K562 (cell line): ENCODE measurements around the gene FBXW2. TPM values are rescaled to one million over a fixed set of nuclear protein-coding genes. Genes with fewer than 3 reads are reported as not detected.

Experiments
- ATAC-seq: fragments of 200-7000 bp; cut with Tn5 transposase; 3 replicates; pipeline ENCODE4 v1.9.1; 2020; ENCODE audit warnings: moderate library complexity
- BruUV-seq: library from RNA; stranded (reverse); fragments of 400-500 nt; replicated peaks from 2 replicates; lab custom pipeline; 2021; lab: Mats Ljungman, UMichigan
- CTCF ChIA-PET: fragments of 300-600 bp; formaldehyde crosslinking; extraction: SDS; loops from one replicate; lab custom pipeline; 2021; ENCODE audit warnings: low intra/inter-chr PET ratio; lab: Yijun Ruan, JAX
- POLR2A ChIA-PET: fragments of 300-600, 350-650 bp; sonication (Branson Sonifier 250); formaldehyde crosslinking; extraction: SDS; loops from one replicate; lab custom pipeline; 2021; ENCODE audit warnings: antibody characterized with exemption, inconsistent platforms; lab: Yijun Ruan, JAX
- DNase-seq, 4 experiments: peaks; one replicate each; pipeline versions ENCODE4 v3.0.0 to v3.0.0-alpha.2; 2011 to 2018; ENCODE audit warnings: low spot score in 3 of 4, mixed read lengths in 3 of 4; ENCODE audit errors: extremely low read depth in 1 of 4
- FAIRE-seq: peaks from 2 replicates; lab custom pipeline; 2011; peaks lifted over from hg19 to GRCh38; lab: Jason Lieb, UNC
- H2AFZ ChIP-seq: 2 replicates; pipeline ENCODE4 v1.6.0; 2011; ENCODE audit warnings: low read depth, low read length, control low read depth, inconsistent platforms
- H3K27ac ChIP-seq: fragments of 200-600 bp; 3 replicates; pipeline ENCODE4 v1.8.0; 2011; ENCODE audit warnings: low read depth, mild to moderate bottlenecking, control low read depth, inconsistent platforms, low read length, moderate library complexity, mixed read lengths; ENCODE audit errors: extremely low read depth
- H3K27me3 ChIP-seq, 2 experiments: fragments of 300-600 bp in 1 of 2; 2 replicates in 1 of 2; 3 replicates in 1 of 2; pipeline versions ENCODE4 v1.6.0 to v1.8.0; 2011; ENCODE audit warnings: inconsistent platforms in 2 of 2, low read length in 2 of 2, mild to moderate bottlenecking in 1 of 2, mixed read lengths in 1 of 2, moderate library complexity in 1 of 2; ENCODE audit not compliant: control insufficient read depth in 2 of 2, insufficient read depth in 2 of 2
- H3K36me3 ChIP-seq: fragments of 300-600 bp; 3 replicates; pipeline ENCODE4 v1.8.0; 2011; ENCODE audit warnings: mild to moderate bottlenecking, low read length, inconsistent platforms; ENCODE audit not compliant: control insufficient read depth, insufficient read depth
- H3K4me1 ChIP-seq, 2 experiments: fragments of 200-600 bp in 1 of 2; replicated peaks in 1 of 2; 2 replicates in 1 of 2; 3 replicates in 1 of 2; pipeline versions ENCODE4 v1.5.1 to v1.8.0; 2011; ENCODE audit warnings: inconsistent platforms in 2 of 2, low read length in 2 of 2, mild to moderate bottlenecking in 1 of 2, mixed read lengths in 1 of 2, moderate library complexity in 1 of 2; ENCODE audit not compliant: control insufficient read depth in 2 of 2, insufficient read depth in 2 of 2
- H3K4me2 ChIP-seq: 2 replicates; pipeline ENCODE4 v1.6.1; 2011; ENCODE audit warnings: low read length, control low read depth, inconsistent platforms, mixed read lengths; ENCODE audit not compliant: insufficient read depth
- H3K4me3 ChIP-seq: fragments of 200-600 bp; sonication (generic), shearing (Covaris generic); 2 replicates; pipeline ENCODE4 v1.5.1; 2016; ENCODE audit warnings: control low read depth, inconsistent platforms
- H3K79me2 ChIP-seq: fragments of 200-600 bp; 3 replicates; pipeline ENCODE4 v1.8.0; 2011; ENCODE audit warnings: low read length, inconsistent platforms; ENCODE audit not compliant: control insufficient read depth, insufficient read depth
- H3K9ac ChIP-seq, 2 experiments: 2 replicates each; pipeline versions ENCODE4 v1.6.0 to v1.6.1; 2011; ENCODE audit warnings: low read depth in 2 of 2, low read length in 2 of 2, control low read depth in 1 of 2, inconsistent platforms in 1 of 2, mild to moderate bottlenecking in 1 of 2, mixed read lengths in 1 of 2; ENCODE audit not compliant: insufficient read depth in 1 of 2
- H3K9me1 ChIP-seq: one replicate; pipeline ENCODE4 v1.6.0; 2011; ENCODE audit warnings: inconsistent platforms, mild to moderate bottlenecking, low read length, moderate library complexity; ENCODE audit not compliant: control insufficient read depth, insufficient read depth
- H3K9me3 ChIP-seq: replicated peaks from 2 replicates; pipeline ENCODE4 v1.5.1; 2011; ENCODE audit warnings: low read depth, low read length, inconsistent platforms; ENCODE audit not compliant: control insufficient read depth, insufficient read depth
- H4K20me1 ChIP-seq: replicated peaks from 2 replicates; pipeline ENCODE4 v1.6.1; 2011; ENCODE audit warnings: low read length, inconsistent platforms, mixed read lengths; ENCODE audit not compliant: control insufficient read depth, insufficient read depth
- BCL6 ChIP-seq: fragments of 250-450 bp; sonication (Bioruptor Pico); IDR thresholded peaks from 2 replicates; pipeline ENCODE4 v1.4.0; 2020
- BRF2 ChIP-seq: IDR thresholded peaks from 3 replicates; pipeline ENCODE4 v1.6.1; 2011; ENCODE audit warnings: borderline replicate concordance, mild to moderate bottlenecking; ENCODE audit not compliant: insufficient read length, insufficient read depth
- E4F1 ChIP-seq: fragments of 250-450 bp; sonication (Bioruptor Pico); IDR thresholded peaks from 2 replicates; pipeline ENCODE4 v1.5.0; 2021; ENCODE audit warnings: mild to moderate bottlenecking, borderline replicate concordance
- ESRRB ChIP-seq: fragments of 250-450 bp; sonication (Bioruptor Pico); IDR thresholded peaks from 2 replicates; pipeline ENCODE4 v1.5.0; 2020; ENCODE audit warnings: mild to moderate bottlenecking, moderate library complexity, borderline replicate concordance
- KLF1 ChIP-seq: fragments of 450-650 bp; IDR thresholded peaks from 2 replicates; pipeline ENCODE4 v1.6.1; 2016; ENCODE audit warnings: missing genetic modification characterization, missing compliant biosample characterization
- KLF16 ChIP-seq: IDR thresholded peaks from 2 replicates; pipeline ENCODE4 v1.6.1; 2016; ENCODE audit warnings: antibody characterized with exemption
- NFIX ChIP-seq: fragments of 250-450 bp; sonication (Bioruptor Pico); IDR thresholded peaks from 2 replicates; pipeline ENCODE4 v1.4.0; 2020; ENCODE audit warnings: low read depth, mild to moderate bottlenecking, moderate library complexity
- PTTG1 ChIP-seq: fragments of 450-650 bp; IDR thresholded peaks from 2 replicates; pipeline ENCODE4 v1.6.1; 2016; ENCODE audit warnings: low read depth, mild to moderate bottlenecking, missing genetic modification characterization, missing compliant biosample characterization
- RBM25 ChIP-seq: fragments of 200-400 bp; formaldehyde crosslinking; IDR thresholded peaks from 2 replicates; pipeline ENCODE4 v1.6.1; 2018; ENCODE audit warnings: low read length, low read depth, moderate library complexity; ENCODE audit not compliant: severe bottlenecking
- SLC30A9 ChIP-seq: fragments of 250-450 bp; sonication (Bioruptor Pico); IDR thresholded peaks from 2 replicates; pipeline ENCODE4 v1.8.0; 2022; ENCODE audit warnings: mild to moderate bottlenecking, moderate library complexity
- SRSF1 ChIP-seq: fragments of 200-400 bp; formaldehyde crosslinking; IDR thresholded peaks from 2 replicates; pipeline ENCODE4 v1.6.1; 2017; ENCODE audit warnings: mild to moderate bottlenecking, low read depth, low read length, moderate library complexity
- STAG1 ChIP-seq: sonication (generic); formaldehyde crosslinking; IDR thresholded peaks from 2 replicates; pipeline ENCODE4 v1.5.0; 2020; ENCODE audit warnings: missing genetic modification reagents, borderline replicate concordance
- TAF9B ChIP-seq: fragments of 450-650 bp; IDR thresholded peaks from 2 replicates; pipeline ENCODE4 v1.6.1; 2018; ENCODE audit warnings: mild to moderate bottlenecking; ENCODE audit not compliant: partially characterized antibody
- ZNF121 ChIP-seq: sonication (generic); formaldehyde crosslinking; conservative IDR thresholded peaks from 2 replicates; pipeline ENCODE4 v1.8.0; 2022; ENCODE audit warnings: missing genetic modification reagents
- ZNF398 ChIP-seq: fragments of 250-450 bp; sonication (Bioruptor Pico); IDR thresholded peaks from 2 replicates; pipeline ENCODE4 v1.8.0; 2021; ENCODE audit warnings: moderate library complexity, mild to moderate bottlenecking, inconsistent platforms
- ZNF655 ChIP-seq: fragments of 250-450 bp; sonication (Bioruptor Pico); IDR thresholded peaks from 2 replicates; pipeline ENCODE4 v1.5.0; 2021
- ZNF696 ChIP-seq: fragments of 250-450 bp; sonication (Bioruptor Pico); conservative IDR thresholded peaks from 2 replicates; pipeline ENCODE4 v1.4.0; 2020; ENCODE audit warnings: mild to moderate bottlenecking, moderate library complexity
- WGBS: fragments of 100-300 bp; shearing (Covaris generic); methylation state at CpG from one replicate; pipeline ENCODE4 v1.1.6; 2016; ENCODE audit warnings: low coverage, mixed read lengths; ENCODE audit not compliant: insufficient coverage; ENCODE audit errors: missing lambda C conversion rate; 5-methylcytosine and 5-hydroxymethylcytosine counted together
- in situ Hi-C: fragments of 300-500 bp; cut with MboI; formaldehyde crosslinking; loops from 4 replicates; pipeline ENCODE4 v1.15.0; 2018; ENCODE audit warnings: inconsistent platforms, mixed read lengths
- intact Hi-C: fragments of 100-400 bp; cut with micrococcal nuclease; formaldehyde crosslinking; loops from 2 replicates; pipeline ENCODE4 v1.14.2; 2022
- polyA plus RNA-seq, 8 experiments: library from polyadenylated mRNA; depleted of rRNA in 4 of 8; stranded (reverse) in 5 of 8; unstranded in 3 of 8; fragments of >200 nt; fragmentation: Nextera tagmentation in 2 of 8; fragmentation: Illumina TruSeq in 1 of 8; extraction: Ambion mirVana in 2 of 8; extraction: Trizol in 1 of 8; gene quantifications; 2 replicates each; pipeline versions ENCODE4 v1.2.1 to v1.2.3, GENCODE V29; 2011 to 2014; ENCODE audit warnings: inconsistent platforms in 1 of 8, missing spikeins in 1 of 8
- total RNA-seq, 7 experiments: library from RNA; depleted of rRNA in 6 of 7; stranded (reverse); fragments of >200 nt in 6 of 7; fragmentation: Illumina TruSeq in 2 of 7; extraction: Trizol in 2 of 7; gene quantifications; 2 replicates each; pipeline versions ENCODE4 v1.2.1 to v1.2.3, GENCODE V29; 2011 to 2021; ENCODE audit warnings: low replicate concordance in 1 of 7

Gene FBXW2
- total and polyA plus RNA-seq, 9 of the 15 experiments (the other 6 are each of a cell fraction or from before 2014, with no cell fraction given) = 2.5 to 57.8 (median 28.1) TPM

GRCh38 chr9:120830865-120831264 lies 37.6 kb upstream of the FBXW2 start:
- Histone ChIP-seq H3K27ac (no peak overlapping the region), H3K36me3 (peaks cover 88% of the 10 kb centered on the region), H3K9me1 (no peaks in the 10 kb centered on the region), H3K9ac (no peak overlapping the region), H3K79me2 (peaks cover 14% of the 10 kb centered on the region; the same call in 1 of the 3 replicates), H3K4me2 (no peak overlapping the region), H4K20me1 (no peaks in the 10 kb centered on the region), H3K4me1 (no peaks in the 10 kb centered on the region), H3K9me3 (no peaks in the 10 kb centered on the region), H3K27me3 (no peaks in the 10 kb centered on the region), H3K4me3 (no peak overlapping the region), H2AFZ (no peak overlapping the region)
- intact Hi-C loops (no loop called here), in situ Hi-C loops (no loop called here)
- no TSS peak for BruUV-seq
- POLR2A ChIA-PET = interaction anchor here (0.8 to 3.1 kb wide), 5 partner anchors 7 to 46 kb away, joined by 3 to 18 read pairs (median 4); partner anchors contain the start of gene PHF19
- FAIRE-seq (no peak), ATAC-seq (no peak), DNase-seq (no peak)
- CTCF ChIA-PET = no interaction called here
- 85% methylated on average over 3 of the region's 3 CpGs for WGBS
- TF ChIP-seq BRF2 = no peak
- TF ChIP-seq SLC30A9 = no peak
- TF ChIP-seq BCL6 = no peak
- TF ChIP-seq E4F1 (CRISPR knock-in tag) = 0 out of 2 replicates have a peak, but pooled peaks have one; percentile 32
- peak; percentile 77 for TF ChIP-seq RBM25
- TF ChIP-seq ZNF655 (CRISPR knock-in tag) = 0 out of 2 replicates have a peak, but pooled peaks have one; percentile 12
- TF ChIP-seq ZNF696 (CRISPR knock-in tag) = no peak
- TF ChIP-seq ZNF398 (CRISPR knock-in tag) = no peak
- TF ChIP-seq ZNF121 (CRISPR knock-in tag) = peak; percentile 99
- 0 out of 2 replicates have a peak, but pooled peaks have one; percentile 10 for TF ChIP-seq STAG1 (CRISPR knock-in tag)
- no peak for TF ChIP-seq SRSF1
- no peak for TF ChIP-seq TAF9B
- no peak for TF ChIP-seq NFIX (CRISPR knock-in tag)
- TF ChIP-seq KLF1 (tag) = no peak
- no peak for TF ChIP-seq PTTG1
- TF ChIP-seq KLF16 = no peak
- 0 out of 2 replicates have a peak, but pooled peaks have one; percentile 65 for TF ChIP-seq ESRRB (CRISPR knock-in tag)
